GM19328 (cell line): ENCODE data around the gene IL4I1.
"Not testable (repeated sequence)": the region's sequence is repeated elsewhere in the genome, so short reads cannot be mapped to it uniquely, and the experiment has no call there.

ENCODE experiments used
- ATAC-seq: cut with Tn5 transposase; IDR thresholded peaks from one replicate; pipeline ENCODE4 v1.9.1; 2021; ENCODE audit warnings: mild to moderate bottlenecking, moderate library complexity; ENCODE audit not compliant: unreplicated experiment

Gene IL4I1

DNA sequence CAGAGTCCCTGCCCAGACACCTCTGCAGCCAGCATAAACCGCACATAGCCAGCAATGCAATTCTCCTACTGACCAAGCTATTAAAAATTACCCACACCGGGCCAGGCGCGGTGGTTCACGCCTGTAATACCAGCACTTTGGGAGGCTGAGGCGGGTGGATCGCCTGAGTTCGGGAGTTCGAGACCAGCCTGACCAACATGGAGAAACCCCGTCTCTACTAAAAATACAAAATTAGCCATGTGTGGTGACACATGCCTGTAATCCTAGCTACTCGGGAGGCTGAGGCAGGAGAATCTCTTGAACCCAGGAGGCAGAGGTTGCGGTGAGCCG lies 28.2 kb upstream of the IL4I1 start:
- ATAC-seq: not testable (repeated sequence)

DNA sequence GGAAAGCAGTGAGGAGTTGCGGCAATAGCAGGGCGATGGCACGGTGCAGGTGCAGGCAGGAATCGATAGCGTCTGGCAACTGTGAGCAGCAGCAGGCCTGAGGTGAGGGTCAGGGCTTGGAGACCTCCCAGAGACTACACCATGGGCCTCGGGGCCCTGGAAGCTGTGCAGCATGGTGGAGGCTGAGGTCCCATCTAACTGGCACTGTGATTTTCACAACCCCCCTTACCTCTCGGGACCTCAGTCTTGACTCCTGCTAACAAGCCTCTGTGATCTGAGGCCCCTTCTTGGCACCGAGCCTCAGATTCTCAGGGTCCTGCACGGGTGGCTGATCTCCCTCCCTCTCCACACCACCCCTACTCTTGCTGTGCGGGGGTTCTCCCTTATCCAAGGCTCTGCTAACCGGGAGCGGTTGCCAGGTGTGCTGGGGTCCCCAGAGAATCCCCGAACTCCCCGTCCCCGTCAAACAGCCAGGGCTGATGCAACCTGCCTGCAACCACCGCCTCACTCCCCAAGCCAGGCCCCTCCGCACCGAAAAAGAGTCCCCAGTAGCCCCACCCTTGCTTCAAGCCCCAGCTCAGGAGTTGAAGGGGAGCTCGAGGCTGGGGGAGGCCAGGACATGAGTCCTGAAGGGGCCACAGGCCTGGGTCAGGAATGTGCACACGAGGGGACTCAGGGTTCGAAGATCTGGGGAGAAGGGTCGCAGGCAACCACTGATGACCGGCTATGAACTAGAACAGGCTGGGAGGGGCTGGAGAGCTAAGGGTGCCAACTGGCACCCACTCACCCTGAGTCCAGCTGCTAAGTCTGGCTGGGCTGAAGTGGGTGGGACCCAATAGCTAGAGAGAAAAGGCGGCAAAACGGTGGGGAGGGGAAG lies 27.6 kb upstream of the IL4I1 start:
- ATAC-seq: no peak

DNA sequence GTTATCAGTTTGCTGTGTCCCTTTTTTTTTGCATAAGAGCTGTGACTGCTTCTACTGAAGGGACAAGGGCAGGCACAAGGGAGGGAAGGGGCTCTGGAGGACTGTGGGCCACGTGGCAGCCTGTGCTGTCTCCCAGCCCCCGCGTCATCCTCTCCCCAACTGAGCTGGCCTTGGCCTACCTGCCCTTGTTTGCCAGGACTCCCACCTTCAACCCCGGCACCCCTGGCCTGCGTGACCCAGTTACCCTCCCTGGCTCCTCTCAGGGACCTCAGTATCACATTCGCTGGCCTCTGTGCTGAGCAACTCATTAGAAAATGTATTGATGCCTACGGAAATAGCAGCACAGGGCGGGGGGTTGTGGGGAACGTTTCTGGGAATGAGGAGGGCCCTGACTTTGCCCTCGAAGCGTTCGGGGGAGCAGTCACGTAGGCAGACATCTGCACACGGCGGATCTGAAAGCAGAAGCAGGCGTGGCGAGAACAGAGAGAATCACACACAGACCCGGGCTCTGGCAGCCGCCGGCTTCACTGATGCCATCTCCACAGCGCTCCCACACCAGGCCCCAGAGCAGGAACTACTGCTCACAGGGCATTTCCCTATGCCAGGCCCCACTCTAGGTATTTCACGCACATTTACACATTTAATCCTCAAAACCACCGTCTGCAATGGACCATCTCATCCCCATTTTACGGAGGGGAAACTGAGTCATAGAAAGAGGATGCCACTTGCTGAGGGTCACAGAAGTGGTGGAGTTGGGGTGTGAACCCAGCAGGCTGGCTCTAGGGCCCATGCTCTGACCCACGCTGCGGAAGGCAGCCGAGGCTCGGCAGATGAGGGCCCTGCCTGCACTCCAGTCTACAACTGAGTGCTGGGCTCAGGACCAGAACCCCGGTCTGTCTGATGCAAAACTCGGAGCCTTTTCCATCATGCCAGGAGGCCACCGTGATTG lies 26.6 kb upstream of the IL4I1 start:
- no peak for ATAC-seq

DNA sequence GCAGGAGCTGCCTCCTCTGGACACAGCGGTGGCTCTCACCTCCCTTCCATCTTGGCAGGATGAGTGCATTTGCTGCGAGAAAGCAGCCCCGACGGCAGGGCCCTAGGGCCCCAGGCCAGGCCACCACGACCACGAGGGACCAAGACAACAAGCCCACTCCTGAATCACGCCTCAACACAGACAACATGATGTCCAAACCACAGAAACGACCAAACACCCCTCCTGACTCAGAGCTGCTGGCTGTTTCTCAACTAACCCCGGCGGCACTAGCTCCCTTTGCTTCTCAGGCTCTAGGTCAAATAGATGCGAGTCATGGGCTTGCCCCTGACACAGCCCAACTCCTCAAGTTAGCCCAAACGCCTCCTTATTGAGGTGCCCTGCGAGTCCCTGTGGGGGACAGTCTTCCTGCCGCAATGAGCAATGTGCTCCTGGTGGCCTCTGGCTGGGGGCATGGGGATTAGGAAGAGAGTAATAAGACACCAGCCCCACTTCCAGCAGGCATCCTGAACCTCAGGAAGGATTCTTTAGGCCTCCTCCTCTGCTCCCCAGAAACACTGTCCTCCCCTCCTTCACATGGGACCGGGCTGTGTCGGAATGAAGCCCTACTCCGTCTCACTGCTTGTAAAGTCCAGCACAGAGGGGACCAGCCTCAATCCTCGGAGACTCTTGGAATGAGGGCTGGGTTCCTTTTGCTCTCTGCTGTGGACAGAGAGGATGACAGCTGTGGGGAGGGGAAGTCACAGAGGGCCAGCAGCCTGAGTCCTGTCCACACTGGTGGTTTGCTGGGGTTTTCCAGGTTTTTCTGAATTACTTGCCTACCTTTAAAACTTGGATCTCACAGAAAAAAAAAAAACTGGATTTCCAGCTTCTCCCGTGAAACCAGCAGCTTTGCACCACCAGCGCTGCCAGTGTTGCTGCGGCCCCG lies 25.4 kb upstream of the IL4I1 start:
- ATAC-seq: no peak

DNA sequence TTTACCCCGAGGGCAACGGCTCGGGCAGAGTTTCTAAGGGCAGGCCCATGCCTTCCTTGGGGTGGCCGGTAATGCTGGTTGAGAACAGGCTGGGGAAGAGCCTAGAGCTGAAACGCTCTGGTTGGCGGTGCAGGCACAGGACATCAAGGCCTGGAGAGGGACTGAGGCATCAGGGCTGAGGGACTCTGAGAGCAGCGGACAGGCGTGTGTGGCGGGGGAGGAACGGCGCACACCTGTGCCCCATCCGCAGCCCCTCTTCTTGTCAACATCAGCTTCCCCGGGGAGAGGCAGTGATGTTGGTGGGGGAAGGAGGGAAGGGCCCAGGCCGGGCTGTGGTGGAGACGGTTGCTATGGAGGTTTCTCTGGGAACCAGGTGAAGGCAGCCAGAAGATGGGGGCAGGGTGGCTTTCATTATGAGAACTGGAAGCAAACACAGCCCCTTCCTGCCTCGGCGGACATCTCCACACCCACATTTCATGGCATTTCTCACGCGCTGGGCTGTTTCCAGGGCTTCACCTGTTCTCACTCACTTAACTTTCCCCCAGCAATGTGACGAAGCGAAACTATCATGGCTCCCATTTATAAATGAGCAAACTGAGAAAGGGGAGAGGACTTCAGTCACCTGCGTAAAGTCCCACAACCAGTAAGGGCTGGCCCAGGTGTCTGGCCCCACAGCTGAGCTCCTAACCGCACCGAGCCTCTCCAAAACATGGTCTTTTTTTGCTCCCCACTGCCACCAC lies 24.1 kb upstream of the IL4I1 start:
- no peak for ATAC-seq

DNA sequence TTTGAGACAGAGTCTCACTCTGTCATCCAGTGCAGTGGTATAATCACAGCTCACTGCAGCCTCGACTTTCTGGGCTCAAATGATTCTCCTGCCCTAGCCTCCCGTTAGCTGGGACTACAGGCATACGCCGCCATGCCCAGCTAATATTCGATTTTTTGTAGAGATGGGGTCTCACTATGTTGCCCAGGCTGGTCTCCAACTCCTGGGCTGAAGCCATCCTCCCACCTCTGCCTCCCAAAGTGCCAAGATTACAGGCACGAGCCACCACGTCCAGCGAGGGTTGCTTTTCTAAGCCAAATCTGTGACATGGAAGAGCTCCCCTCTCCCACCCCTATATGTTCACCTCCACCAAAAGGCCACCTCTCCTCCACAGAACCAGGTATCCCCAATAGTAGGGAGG lies 21.4 kb upstream of the IL4I1 start:
- ATAC-seq: no peak

DNA sequence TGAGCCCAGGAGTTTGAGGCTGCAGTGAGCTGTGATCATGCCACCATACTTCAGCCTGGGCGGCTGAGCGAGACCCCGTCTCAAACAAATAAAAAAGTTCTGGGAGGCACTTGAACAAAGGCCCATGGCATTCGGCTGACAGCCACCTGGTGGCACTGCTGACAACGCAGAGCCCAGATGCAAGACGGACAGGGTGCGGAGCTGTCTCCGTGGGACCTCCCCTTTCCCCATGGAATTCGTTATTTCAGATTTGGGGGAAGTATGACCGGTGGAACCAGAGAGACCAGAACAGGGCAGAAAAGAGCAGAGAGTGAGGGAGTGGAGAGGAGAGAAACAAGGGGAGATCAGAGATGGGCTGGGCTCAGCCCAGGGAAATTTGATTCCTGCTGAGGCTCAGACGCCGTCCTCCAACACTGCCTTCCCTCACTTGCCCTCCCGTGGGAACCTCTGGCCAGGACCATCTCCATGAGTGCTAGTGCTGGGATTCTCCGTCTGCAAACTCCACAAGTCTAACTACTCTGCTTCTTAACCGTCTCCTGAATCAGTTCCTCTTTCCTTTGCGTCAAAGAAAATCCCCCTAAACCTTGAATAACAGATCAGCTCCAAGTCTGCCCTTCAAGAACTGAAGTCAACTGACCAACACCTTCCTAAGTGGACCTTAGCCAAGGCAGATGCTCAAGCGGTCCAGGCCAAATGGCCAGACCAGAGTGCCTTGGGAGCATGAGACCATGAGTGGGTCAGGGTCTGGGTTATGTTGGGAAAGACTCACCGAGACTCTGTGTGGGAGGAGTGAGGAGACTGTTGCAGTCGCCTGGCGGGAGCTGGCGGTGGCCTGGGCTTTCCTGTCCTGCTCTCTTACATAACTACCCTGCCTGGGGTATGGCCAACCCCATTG lies 20.4 kb upstream of the IL4I1 start:
- ATAC-seq: no peak

DNA sequence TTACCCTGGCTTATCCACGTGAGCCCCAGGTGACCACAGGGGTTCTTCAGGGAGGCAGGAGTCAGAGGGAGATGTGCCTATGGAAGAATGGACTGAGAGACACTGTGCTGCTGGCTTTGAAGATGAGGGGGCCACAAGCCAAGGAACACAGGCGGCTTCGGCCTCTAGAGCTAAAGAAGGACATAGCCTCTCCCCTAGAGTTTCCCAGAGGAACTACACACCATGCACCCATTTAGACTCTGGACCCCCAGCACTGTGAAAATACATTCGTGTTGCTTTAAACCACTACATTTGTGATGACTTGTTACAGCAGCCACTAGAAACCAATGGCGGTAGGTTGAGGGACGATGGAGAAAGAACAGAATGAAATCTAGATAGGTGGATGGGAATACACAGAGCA lies 18.6 kb upstream of the IL4I1 start:
- ATAC-seq: no peak

DNA sequence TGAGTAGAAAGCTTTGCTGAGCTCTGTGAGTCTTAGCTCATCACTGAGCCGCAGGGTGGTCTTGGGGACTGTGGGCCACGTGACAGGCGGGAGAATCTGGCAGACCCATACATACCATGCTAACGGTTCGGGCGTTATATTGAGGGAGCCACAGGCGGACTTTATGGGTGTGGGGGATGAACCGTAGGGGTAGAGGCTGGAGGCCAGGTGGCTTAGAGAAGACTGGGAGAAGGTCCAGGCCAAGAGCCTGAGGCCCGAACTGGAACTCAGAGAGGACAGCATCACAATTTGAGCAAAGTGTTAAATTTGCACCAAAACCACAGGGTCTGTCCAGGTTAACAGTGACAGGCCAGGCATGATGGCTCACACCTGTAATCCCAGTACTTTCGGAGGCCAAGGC lies 17.0 kb upstream of the IL4I1 start:
- no peak for ATAC-seq

DNA sequence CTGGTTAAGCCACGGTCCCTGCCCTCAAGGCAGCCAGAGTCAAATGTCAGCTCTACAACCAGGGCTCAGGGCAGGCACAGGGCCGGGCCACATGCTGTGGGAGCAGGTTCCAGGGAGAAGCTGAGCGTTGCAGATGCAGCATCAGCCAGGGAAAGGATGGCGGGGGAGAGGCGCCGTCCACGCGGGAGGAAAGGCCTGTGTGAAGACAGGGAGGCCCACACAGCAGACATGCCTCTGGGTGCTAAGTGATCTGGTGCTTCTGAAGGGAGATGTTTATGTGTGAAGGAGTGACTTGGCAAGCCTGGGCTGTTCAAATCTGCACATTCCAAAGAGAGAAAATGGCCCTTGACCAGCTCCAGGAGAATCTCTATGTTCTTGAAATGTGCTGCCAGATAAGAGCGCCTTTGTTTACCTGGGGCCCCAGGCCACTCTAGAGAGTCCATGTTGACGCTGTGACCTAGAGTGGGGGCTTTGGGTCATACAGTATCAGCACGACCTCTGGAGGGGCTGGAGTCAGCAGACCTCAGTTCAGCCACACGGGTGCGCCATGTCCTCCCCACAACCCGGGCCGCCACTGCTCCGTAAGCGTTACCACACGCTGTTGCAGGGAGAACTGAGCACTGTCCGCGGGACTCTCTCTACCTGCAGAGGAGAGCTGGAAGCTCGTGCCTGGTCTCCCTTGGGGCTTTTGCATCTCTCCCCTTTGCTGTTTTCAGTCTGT lies 16.4 kb upstream of the IL4I1 start:
- no peak for ATAC-seq

DNA sequence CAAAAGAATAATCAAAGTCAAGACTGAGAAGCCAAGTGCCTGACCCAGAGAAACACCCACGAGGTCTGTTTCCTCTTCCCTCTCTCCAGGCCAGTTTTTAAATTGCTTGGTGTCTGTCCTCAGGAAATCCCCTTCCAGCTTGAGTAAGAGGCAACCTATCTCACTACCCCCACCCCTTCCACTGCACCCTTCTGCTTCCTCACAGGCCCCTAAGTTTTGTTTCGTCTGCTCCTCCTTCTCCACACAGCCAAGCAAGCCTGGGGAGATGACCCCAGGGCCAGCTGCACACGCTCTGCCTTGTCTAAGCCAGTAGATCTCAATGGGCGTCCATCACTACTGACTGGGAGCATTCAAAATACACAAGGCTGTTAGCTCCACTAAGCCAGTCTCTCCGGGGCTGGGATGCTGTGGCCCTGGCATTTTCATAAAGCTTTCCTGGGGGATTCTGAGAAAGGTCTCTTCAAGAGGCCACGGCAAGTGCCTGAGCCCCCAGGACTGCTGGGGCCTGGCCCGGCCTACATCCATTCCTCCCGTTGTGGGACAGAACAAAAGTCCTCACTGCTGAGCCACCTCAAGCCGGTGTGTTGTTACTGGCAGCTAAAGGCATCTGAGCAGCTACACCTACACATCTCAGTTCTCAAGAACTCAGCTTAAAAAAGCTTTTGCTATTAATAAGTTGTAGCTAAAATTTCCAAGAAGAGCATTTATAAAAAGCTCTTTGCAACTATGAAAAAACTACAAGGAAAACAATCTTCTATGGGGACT lies 14.9 kb upstream of the IL4I1 start:
- ATAC-seq: no peak

DNA sequence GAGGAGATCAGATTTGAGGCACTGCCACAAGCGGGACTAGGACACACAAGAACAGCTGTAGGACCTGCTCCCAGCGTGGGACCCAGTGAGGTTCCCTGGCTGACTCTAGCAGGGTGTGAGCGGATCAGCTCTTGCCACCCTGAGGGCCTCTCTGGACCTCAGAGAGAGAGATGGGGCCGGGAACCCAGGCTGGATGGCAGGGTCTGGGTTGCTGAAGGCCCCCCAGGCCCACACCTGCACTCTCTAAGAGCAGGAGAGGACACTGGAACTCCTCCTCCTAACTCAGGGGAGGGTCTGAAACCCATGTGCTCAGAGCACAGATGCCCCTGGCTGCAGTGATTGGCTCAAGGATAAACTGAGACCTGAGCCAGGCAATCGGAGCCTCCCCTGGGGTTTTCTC lies 13.5 kb upstream of the IL4I1 start:
- ATAC-seq: no peak

DNA sequence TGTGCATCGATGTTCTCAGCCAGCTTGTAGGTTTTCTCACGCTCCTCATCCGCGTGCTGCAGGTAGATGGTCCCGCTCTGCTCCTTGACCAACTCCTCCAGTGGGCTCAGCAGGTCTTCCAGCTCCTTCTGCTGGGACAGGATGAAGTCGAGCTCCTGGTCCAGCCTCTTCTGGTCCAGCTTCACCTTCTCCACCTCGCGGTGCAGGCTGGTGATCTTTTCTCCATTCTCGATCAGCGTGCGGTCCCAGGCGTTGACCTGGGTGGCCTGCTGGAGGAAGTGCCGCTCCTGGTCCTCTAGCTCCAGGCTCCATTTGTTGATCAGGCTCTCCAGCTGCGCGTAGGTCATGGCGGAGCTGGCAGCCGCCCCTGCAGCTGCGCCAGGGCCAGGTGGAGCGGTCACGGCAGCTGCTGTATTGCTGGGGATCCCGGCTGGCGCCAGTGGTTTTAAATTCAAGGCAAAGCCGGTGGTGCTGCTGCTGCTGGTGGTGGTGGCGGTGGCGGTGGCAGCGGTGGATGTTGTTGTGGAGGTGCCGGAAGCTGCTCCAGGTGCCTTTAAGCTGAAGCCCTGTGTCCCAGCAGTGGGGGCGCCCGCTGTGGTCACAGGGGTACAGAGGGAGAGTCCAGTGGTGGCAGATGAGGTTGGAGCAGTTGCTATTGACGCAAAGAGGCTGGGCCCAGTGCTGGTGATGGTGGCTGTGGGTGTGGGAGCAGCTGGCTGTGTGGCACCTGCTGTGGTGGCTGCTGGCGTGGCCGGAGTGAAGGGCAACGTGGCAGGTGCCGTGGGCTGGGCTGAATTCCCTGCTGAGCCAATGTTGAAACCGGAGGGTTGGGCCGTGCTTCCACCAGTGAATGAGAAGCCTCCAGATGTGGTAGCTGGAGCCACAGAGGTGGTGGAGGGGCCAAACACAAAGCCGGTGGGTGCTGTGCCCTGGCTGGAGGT lies 12.1 kb upstream of the IL4I1 start:
- no peak for ATAC-seq

DNA sequence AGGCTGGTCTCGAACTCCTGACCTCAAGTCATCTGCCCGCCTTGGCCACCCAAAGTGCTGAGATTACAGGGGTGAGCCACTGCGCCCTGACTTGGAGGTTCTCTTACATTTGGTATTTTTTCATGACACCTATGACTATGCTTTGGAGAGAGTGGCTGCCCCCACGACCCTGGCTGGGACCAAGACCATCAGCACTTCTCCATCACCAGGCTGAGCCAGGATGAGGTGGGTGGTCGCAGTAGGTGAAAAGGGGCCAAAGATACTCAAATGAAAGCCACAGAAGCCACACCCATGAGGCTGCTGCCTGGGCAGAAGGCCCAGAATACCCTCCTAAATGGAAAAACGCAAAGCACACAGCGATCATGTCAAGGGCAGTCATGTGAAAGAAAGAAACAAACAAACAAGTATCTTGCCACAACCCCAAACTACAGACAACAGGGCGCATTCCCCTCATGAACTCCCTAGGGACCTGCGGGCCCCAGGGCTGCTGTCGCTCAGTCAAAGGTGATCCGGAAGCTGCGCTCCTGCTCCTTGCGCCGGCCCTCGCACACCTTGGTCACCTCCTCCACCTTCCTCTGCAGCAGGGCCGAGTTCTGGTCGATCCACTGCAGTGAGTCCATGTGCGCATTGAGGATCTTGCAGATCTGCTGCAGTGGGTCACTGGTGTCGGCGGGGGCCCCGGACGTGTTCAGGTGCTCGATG lies 11.2 kb upstream of the IL4I1 start:
- no peak for ATAC-seq

DNA sequence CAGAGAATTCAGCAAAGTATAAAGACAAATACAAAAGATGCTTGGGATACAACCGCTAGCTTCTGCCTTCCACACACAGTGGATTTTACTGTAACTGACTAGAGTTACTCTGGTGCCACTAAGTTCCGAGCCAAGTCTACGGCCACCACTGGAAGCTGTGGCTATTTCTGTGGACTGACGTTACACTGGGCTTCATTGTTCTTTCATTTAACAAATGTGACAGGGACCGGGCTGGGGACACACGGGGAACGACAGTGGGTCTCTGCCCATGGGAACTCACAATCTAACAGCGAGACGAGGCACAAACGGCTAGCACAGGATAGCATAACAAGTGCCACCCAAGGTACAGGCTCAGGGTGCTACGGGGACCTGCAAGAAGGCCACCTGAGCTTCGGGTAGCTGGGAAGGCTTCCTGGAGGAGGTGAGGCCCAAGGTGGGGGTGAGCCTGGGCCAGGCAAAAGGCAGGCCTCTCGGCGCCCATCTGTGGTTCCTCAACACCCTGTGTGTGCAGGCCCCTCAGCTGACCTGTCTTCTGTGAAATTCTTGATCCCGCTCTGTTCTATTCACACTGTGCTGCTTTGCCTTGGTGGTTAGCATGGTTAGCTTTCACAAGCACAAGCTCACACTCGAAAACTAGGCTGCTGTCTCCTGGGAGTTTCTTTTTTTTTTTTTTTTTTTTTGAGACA lies 10.3 kb upstream of the IL4I1 start:
- ATAC-seq: no peak

DNA sequence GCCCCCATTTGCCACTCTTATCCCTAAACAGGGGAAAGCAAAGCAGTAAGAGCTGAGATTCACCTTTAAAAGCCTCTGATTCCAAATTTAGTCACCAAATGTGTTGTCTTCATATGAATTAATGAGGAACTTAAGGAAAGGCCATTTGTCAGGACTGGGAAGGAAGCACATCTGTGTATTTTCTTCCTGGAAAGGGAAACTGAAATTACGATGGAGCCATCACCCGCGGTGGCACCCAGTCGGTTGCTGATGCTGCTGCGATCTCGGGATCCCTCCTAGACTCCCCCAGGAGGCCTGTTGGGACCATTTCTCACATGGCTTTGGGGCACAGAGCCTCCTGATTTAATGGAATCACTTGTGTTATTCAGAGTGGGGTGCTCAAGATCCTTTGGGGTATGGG lies 7.4 kb upstream of the IL4I1 start:
- ATAC-seq: no peak
